HUDEP-2 (cell line): ENCODE data around the gene CT45A5.
"Not testable (repeated sequence)": the region's sequence is repeated elsewhere in the genome, so short reads cannot be mapped to it uniquely, and the experiment has no call there.

Experiments
- DNase-seq, 76 experiments: peaks; one replicate each; lab custom pipeline; 2025; ENCODE audit not compliant: unreplicated experiment in 76 of 76; lab: John Stamatoyannopoulos, UW

Gene CT45A5, protein sequence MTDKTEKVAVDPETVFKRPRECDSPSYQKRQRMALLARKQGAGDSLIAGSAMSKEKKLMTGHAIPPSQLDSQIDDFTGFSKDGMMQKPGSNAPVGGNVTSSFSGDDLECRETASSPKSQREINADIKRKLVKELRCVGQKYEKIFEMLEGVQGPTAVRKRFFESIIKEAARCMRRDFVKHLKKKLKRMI

DNA sequence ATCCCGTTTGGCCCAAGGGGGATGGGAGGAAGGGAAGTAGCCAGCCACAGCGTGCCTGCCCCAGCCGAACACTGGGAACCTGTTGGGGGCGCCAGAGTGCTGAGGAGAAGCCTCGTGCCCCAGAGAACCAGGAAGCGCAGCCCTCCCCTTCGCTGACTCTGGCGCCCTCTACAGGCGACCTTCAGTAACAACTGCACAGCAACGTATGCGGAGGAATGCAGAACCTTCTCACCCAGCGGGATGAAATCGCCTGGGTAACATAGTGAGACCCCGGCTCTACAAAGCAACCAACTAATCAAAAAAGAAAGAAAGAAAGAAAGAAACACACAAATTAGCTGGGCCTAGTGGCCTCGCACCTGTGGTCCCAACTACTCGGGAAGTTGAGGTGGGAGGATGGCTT lies at the start of gene CT45A5:
TSS of gene CT45A5 (minus strand) at position 101 of the 400 bp plus-strand sequence. CDS start 3,774 bp downstream, outside the sequence.
- not testable (repeated sequence) for DNase-seq

DNA sequence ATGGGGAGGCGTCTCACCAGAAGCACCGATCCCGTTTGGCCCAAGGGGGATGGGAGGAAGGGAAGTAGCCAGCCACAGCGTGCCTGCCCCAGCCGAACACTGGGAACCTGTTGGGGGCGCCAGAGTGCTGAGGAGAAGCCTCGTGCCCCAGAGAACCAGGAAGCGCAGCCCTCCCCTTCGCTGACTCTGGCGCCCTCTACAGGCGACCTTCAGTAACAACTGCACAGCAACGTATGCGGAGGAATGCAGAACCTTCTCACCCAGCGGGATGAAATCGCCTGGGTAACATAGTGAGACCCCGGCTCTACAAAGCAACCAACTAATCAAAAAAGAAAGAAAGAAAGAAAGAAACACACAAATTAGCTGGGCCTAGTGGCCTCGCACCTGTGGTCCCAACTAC lies 34.6 kb upstream of the CT45A5 start, which contains the start of gene CT45A2:
TSS of gene CT45A2 (minus strand) at position 101 of the 400 bp plus-strand sequence. CDS start 3,747 bp downstream, outside the sequence.
- DNase-seq, result not testable (repeated sequence)

DNA sequence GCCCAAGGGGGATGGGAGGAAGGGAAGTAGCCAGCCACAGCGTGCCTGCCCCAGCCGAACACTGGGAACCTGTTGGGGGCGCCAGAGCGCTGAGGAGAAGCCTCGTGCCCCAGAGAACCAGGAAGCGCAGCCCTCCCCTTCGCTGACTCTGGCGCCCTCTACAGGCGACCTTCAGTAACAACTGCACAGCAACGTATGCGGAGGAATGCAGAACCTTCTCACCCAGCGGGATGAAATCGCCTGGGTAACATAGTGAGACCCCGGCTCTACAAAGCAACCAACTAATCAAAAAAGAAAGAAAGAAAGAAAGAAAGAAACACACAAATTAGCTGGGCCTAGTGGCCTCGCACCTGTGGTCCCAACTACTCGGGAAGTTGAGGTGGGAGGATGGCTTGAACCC lies 17.4 kb upstream of the CT45A5 start, which contains the start of gene CT45A6:
TSS of gene CT45A6 (minus strand) at position 101 of the 400 bp plus-strand sequence. CDS start 3,794 bp downstream, outside the sequence.
- DNase-seq, result not testable (repeated sequence)

DNA sequence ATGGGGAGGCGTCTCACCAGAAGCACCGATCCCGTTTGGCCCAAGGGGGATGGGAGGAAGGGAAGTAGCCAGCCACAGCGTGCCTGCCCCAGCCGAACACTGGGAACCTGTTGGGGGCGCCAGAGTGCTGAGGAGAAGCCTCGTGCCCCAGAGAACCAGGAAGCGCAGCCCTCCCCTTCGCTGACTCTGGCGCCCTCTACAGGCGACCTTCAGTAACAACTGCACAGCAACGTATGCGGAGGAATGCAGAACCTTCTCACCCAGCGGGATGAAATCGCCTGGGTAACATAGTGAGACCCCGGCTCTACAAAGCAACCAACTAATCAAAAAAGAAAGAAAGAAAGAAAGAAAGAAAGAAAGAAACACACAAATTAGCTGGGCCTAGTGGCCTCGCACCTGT lies 17.2 kb downstream of the CT45A5 start, which contains the start of gene CT45A3:
TSS of gene CT45A3 (minus strand) at position 101 of the 400 bp plus-strand sequence. CDS start 3,747 bp downstream, outside the sequence.
- not testable (repeated sequence) for DNase-seq

DNA sequence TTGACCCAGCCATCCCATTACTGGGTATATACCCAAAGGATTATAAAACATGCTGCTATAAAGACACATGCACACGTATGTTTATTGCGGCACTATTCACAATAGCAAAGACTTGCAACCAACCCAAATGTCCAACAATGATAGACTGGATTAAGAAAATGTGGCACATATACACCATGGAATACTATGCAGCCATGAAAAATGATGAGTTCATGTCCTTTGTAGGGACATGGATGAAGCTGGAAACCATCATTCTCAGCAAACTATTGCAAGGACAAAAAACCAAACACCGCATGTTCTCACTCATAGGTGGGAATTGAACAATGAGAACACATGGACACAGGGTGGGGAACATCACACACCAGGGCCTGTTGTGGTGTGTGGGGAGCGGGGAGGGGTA lies 40.6 kb downstream of the CT45A5 start:
- not testable (repeated sequence) for DNase-seq

DNA sequence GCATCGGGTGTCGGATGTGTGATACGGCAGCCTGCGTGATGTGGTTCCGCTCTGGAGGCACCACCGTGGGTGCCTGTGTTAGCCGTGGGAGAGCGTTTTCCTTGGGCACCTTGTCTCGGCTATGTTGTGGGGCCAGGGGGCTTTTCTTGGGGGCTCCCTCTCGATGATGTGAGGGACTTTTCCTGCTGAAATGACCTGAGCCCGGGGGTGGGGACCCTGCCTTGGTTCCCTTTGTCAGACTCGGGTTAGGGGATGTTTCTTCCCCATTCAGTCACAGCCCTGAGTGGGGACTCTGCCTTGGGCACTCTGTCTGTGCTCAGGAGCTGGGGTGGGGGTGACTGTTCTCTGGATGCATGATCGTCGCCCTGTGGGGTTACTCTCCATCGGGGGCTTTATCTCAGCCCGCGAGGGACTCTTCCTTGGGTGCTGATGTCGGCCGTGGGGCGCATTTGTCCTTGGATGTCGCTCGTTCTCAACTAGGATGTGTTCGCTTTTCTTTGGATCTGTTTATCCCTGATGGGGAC lies 44.0 kb downstream of the CT45A5 start:
- DNase-seq, result no peak

DNA sequence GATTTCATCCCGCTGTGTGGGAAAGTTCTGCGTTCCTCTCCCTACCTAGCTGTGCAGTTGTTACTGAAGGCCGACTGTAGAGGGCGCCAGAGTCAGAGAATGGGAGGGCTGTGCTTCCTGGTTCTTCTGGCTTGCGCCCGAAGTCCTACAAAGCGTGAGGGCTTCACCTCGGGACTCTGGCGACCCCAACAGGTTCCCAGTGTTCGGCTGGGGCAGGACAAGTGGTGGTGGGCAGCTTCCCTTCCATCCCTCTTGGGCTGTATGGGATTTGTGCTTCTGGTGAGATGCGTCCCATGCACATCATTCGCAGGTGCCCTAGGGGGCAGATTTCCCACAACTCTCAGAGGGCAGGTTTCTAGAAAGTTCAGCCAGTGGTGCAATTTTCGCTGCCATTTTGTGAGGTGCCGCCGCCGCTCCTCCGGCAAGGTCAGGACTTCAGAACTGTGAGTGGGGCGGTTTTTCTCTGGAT lies 44.6 kb downstream of the CT45A5 start:
- no peak for DNase-seq

DNA sequence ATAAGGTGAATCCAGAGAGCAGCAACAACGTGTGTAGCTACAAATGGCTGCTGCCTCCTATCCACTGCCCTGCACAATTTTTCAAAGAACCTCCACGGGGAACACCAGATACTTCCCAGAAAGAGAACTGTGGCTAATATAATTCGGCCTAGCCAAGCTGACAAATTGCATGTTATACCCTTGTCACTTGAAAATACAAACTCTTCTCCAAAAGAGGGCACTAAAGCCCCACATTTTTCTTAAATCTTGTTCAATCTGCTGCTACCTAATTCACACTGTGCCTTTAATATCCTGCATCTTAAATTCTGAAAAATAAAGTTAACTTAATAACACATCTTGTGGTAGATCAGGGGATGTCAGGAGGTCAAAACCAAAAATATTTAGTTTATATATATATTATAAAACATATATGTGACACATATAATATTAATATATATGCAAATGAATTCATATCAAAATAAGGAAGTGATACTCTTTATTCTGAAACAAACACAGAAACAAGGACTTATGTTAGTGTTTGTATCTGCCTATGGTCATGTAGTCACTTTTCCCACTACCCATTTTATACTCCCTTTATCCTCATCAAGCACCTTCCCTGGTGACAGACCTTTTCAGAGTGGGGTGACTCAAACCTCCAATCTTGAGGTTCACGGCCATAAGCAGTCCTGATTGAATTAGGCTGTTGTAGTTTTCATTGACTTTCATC lies 47.8 kb downstream of the CT45A5 start:
- DNase-seq, result no peak

DNA sequence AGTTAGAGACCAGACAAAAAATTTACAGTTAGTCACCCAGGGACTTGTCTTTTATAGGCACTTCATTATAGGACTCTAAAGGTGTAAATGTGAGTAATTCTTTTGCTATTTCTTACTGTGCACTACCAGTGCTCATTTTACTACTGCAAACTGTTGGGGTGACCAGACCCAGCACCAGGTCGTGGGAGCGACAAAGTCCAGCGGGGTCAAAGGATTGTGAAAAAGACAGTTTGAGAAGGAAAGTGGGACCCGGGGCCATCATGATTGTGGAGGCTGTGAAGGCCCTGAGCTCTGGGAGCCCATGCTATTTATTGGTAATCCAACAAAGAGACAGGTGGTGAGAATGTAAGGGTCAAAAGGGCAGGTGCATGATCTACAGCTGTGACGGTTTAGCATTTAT lies 50.6 kb downstream of the CT45A5 start:
- not testable (repeated sequence) for DNase-seq
